ENCODE results near the gene NPPB. TPM values are rescaled to one million over a fixed set of nuclear protein-coding genes. Genes with fewer than 3 reads are reported as not detected.

The NPPB gene
- total and polyA plus RNA-seq, 7 experiments from 2014 or later: not detected

- no peaks in the 10 kb centered on the region for H3K27me3 Mint-ChIP-seq
- H3K27me3 ChIP-seq (ENCODE audit: control insufficient read depth in 2 of 2, insufficient read depth in 2 of 2, low read length in 2 of 2): no peaks in the 10 kb centered on the region
- ATAC-seq: no peak
- no peak overlapping the region for H3K4me3 Mint-ChIP-seq
- peaks cover 0 to 1% (median 0%) of the 10 kb centered on the region in 11 donors for H3K9me3 Mint-ChIP-seq
- ChIA-PET CTCF (no interaction called here), POLR2A (no interaction called here)
- no peak overlapping the region for H3K27ac ChIP-seq (ENCODE audit: low read depth, low read length)
- DNase-seq: no peak
- intact Hi-C loops (cut with micrococcal nuclease): no loop called here
- no peak overlapping the region for H3K27ac Mint-ChIP-seq
- no peaks in the 10 kb centered on the region for H3K9me3 ChIP-seq (ENCODE audit: control insufficient read depth in 2 of 3, low read length in 3 of 3)
- H3K36me3 ChIP-seq (ENCODE audit: control insufficient read depth in 2 of 3, insufficient read depth in 3 of 3, low read length in 3 of 3): peaks cover 4 to 67% (median 12%) of the 10 kb centered on the region in 3 experiments
- H3K4me3 ChIP-seq (ENCODE audit: low read length): no peak overlapping the region
- H3K36me3 Mint-ChIP-seq: peaks cover 6 to 42% (median 12%) of the 10 kb centered on the region in 5 donors
- peaks cover 0 to 1% (median 0%) of the 10 kb centered on the region in 7 donors for H3K4me1 Mint-ChIP-seq
- no peaks in the 10 kb centered on the region for H3K4me1 ChIP-seq (ENCODE audit: control insufficient read depth in 2 of 2, insufficient read depth in 2 of 2, low read length in 2 of 2)
These were observed 36.7 kb downstream of the NPPB start for GRCh38 chr1:11822091-11822490.

GRCh38 chr1:11817192-11817591, 41.6 kb downstream of the NPPB start:
- Mint-ChIP-seq H3K27ac (no peak overlapping the region), H3K4me3 (no peak overlapping the region), H3K27me3 (no peaks in the 10 kb centered on the region), H3K9me3 (peaks cover 0 to under 1% (median 0%) of the 10 kb centered on the region in 11 donors), H3K36me3 (peaks cover 7 to 49% (median 17%) of the 10 kb centered on the region in 5 donors), H3K4me1 (peaks cover 0 to 3% (median 0%) of the 10 kb centered on the region in 7 donors)
- Histone ChIP-seq H3K27ac (ENCODE audit: low read depth, low read length) (no peak overlapping the region), H3K4me1 (ENCODE audit: control insufficient read depth in 2 of 2, insufficient read depth in 2 of 2, low read length in 2 of 2) (no peaks in the 10 kb centered on the region), H3K4me3 (ENCODE audit: low read length) (no peak overlapping the region), H3K27me3 (ENCODE audit: control insufficient read depth in 2 of 2, insufficient read depth in 2 of 2, low read length in 2 of 2) (no peaks in the 10 kb centered on the region), H3K36me3 (ENCODE audit: control insufficient read depth in 2 of 3, insufficient read depth in 3 of 3, low read length in 3 of 3) (peaks cover 7 to 49% (median 17%) of the 10 kb centered on the region in 3 experiments), H3K9me3 (ENCODE audit: control insufficient read depth in 2 of 3, low read length in 3 of 3) (no peaks in the 10 kb centered on the region)
- ChIA-PET POLR2A (no interaction called here), CTCF (no interaction called here)
- ATAC-seq (no peak), DNase-seq (no peak)
- intact Hi-C loops (cut with micrococcal nuclease): no loop called here

GRCh38 chr1:11813021-11813420, 45.7 kb downstream of the NPPB start:
- no peaks in the 10 kb centered on the region for H3K4me1 ChIP-seq (ENCODE audit: control insufficient read depth in 2 of 2, insufficient read depth in 2 of 2, low read length in 2 of 2)
- Mint-ChIP-seq H3K36me3 (peaks cover 11 to 53% (median 17%) of the 10 kb centered on the region in 5 donors), H3K27me3 (no peaks in the 10 kb centered on the region), H3K4me1 (peaks cover 0 to 18% (median 12%) of the 10 kb centered on the region in 7 donors), H3K27ac (no peak overlapping the region), H3K9me3 (no peaks in the 10 kb centered on the region), H3K4me3 (peak overlapping the region in 2 of 10 donors; percentile 37 to 48)
- no peak overlapping the region for H3K27ac ChIP-seq (ENCODE audit: low read depth, low read length)
- no peak overlapping the region for H3K4me3 ChIP-seq (ENCODE audit: low read length)
- POLR2A ChIA-PET: no interaction called here
- intact Hi-C loops (cut with micrococcal nuclease): no loop called here
- no peak for ATAC-seq
- no peak for DNase-seq
- H3K27me3 ChIP-seq (ENCODE audit: control insufficient read depth in 2 of 2, insufficient read depth in 2 of 2, low read length in 2 of 2): no peaks in the 10 kb centered on the region
- CTCF ChIA-PET: no interaction called here
- H3K9me3 ChIP-seq (ENCODE audit: control insufficient read depth in 2 of 3, low read length in 3 of 3): no peaks in the 10 kb centered on the region
- peaks cover 7 to 35% (median 9%) of the 10 kb centered on the region in 3 experiments for H3K36me3 ChIP-seq (ENCODE audit: control insufficient read depth in 2 of 3, insufficient read depth in 3 of 3, low read length in 3 of 3)

Other genes with a start within 250 kb of the NPPB start
- gene FBXO2, start 204.5 kb downstream of the NPPB start, total RNA-seq: 1 to 10 TPM in 4 of 5 experiments, under 1 TPM in 1; 0.97 to 4.1 (median 3.7) TPM
- gene FBXO2, start 204.5 kb downstream of the NPPB start, polyA plus RNA-seq: 1 to 10 TPM; 6.1 to 7.8 TPM
- gene FBXO44, start 204.1 kb downstream of the NPPB start, total RNA-seq: 10 to 100 TPM; 35.2 to 67.1 (median 44.8) TPM
- gene FBXO44, start 204.1 kb downstream of the NPPB start, polyA plus RNA-seq: 10 to 100 TPM; 11.3 to 14.3 TPM
- gene FBXO6, start 194.7 kb downstream of the NPPB start, total RNA-seq: 10 to 100 TPM in 1 of 5 experiments, 1 to 10 TPM in 4; 3.2 to 31.0 (median 4.1) TPM
- gene FBXO6, start 194.7 kb downstream of the NPPB start, polyA plus RNA-seq: 1 to 10 TPM; 7.8 to 8.9 TPM
- gene MAD2L2, start 177.8 kb downstream of the NPPB start, total RNA-seq: 10 to 100 TPM; 17.1 to 53.3 (median 27.2) TPM
- 10 to 100 TPM; 38.0 to 53.0 TPM for gene MAD2L2, start 177.8 kb downstream of the NPPB start, polyA plus RNA-seq
- 1 to 10 TPM in 1 of 5 experiments, under 1 TPM in 4; 0.07 to 1.6 (median 0.21) TPM for gene DRAXIN, start 167.2 kb downstream of the NPPB start, total RNA-seq
- under 1 TPM; 0.03 to 0.09 TPM for gene DRAXIN, start 167.2 kb downstream of the NPPB start, polyA plus RNA-seq
- gene AGTRAP, start 122.8 kb downstream of the NPPB start, total RNA-seq: 10 to 100 TPM; 28.2 to 82.5 (median 32.7) TPM
- gene AGTRAP, start 122.8 kb downstream of the NPPB start, polyA plus RNA-seq: 100 to 1,000 TPM in 1 of 2 donors, 10 to 100 TPM in 1; 96.9 to 108 TPM
- gene C1orf167, start 96.8 kb downstream of the NPPB start, total RNA-seq: under 1 TPM in 1 of 5 experiments, not detected in 4; 0.13 TPM
- gene C1orf167, start 96.8 kb downstream of the NPPB start, polyA plus RNA-seq: under 1 TPM in 1 of 2 donors, not detected in 1; 0.45 TPM
- gene MTHFR, start 53.0 kb downstream of the NPPB start, total RNA-seq: 10 to 100 TPM; 31.0 to 64.4 (median 55.2) TPM
- gene MTHFR, start 53.0 kb downstream of the NPPB start, polyA plus RNA-seq: 10 to 100 TPM; 10.0 to 10.5 TPM
- gene CLCN6, start 52.8 kb downstream of the NPPB start, total RNA-seq: 10 to 100 TPM; 13.3 to 23.0 (median 20.9) TPM
- 1 to 10 TPM; 3.4 to 3.6 TPM for gene CLCN6, start 52.8 kb downstream of the NPPB start, polyA plus RNA-seq
- gene NPPA, start 11.2 kb downstream of the NPPB start, total RNA-seq: not detected
- not detected for gene NPPA, start 11.2 kb downstream of the NPPB start, polyA plus RNA-seq
- gene KIAA2013, start 67.5 kb upstream of the NPPB start, total RNA-seq: 10 to 100 TPM; 13.3 to 38.1 (median 27.2) TPM
- gene KIAA2013, start 67.5 kb upstream of the NPPB start, polyA plus RNA-seq: 10 to 100 TPM; 19.8 to 37.9 TPM
- 10 to 100 TPM in 2 of 5 experiments, 1 to 10 TPM in 3; 3.6 to 24.2 (median 4.8) TPM for gene PLOD1, start 75.8 kb upstream of the NPPB start, total RNA-seq
- 1 to 10 TPM; 1.8 to 2.7 TPM for gene PLOD1, start 75.8 kb upstream of the NPPB start, polyA plus RNA-seq
- 10 to 100 TPM; 40.2 to 58.6 (median 44.8) TPM for gene MFN2, start 121.5 kb upstream of the NPPB start, total RNA-seq
- 10 to 100 TPM; 29.5 to 42.8 TPM for gene MFN2, start 121.5 kb upstream of the NPPB start, polyA plus RNA-seq
- 10 to 100 TPM; 23.7 to 87.7 (median 34.1) TPM for gene MIIP, start 160.6 kb upstream of the NPPB start, total RNA-seq
- 10 to 100 TPM; 19.2 to 26.5 TPM for gene MIIP, start 160.6 kb upstream of the NPPB start, polyA plus RNA-seq
- 10 to 100 TPM in 1 of 5 experiments, 1 to 10 TPM in 1, under 1 TPM in 1, not detected in 2; 0.56 to 29.3 (median 4.0) TPM for gene TNFRSF8, start 204.4 kb upstream of the NPPB start, total RNA-seq
- gene TNFRSF8, start 204.4 kb upstream of the NPPB start, polyA plus RNA-seq: not detected